Fibroblast of skin of abdomen (primary cell): Measurements from ENCODE around the gene PIEZO2.
"Not testable (repeated sequence)": the region's sequence is repeated elsewhere in the genome, so short reads cannot be mapped to it uniquely, and the experiment has no call there.

Experiments
- DNase-seq: peaks from one replicate; pipeline ENCODE4 v3.0.0-alpha.2; 2013

PIEZO2 gene

GRCh38 chr18:11148680-11149440 lies 509 bp downstream of the PIEZO2 start:
- DNase-seq: no peak

- no peak for DNase-seq
These were observed 1.2 kb downstream of the PIEZO2 start for GRCh38 chr18:11147962-11148679.

- DNase-seq: no peak
These were observed 1.9 kb downstream of the PIEZO2 start for GRCh38 chr18:11147371-11147951.

GRCh38 chr18:11146947-11147345 lies 2.4 kb downstream of the PIEZO2 start:
- no peak for DNase-seq

GRCh38 chr18:11146238-11146946 lies 3.0 kb downstream of the PIEZO2 start:
- no peak for DNase-seq

- no peak for DNase-seq
These were observed 3.8 kb downstream of the PIEZO2 start for GRCh38 chr18:11145413-11146191.

- no peak for DNase-seq
These were observed 12.0 kb downstream of the PIEZO2 start for GRCh38 chr18:11137400-11137799.

- DNase-seq: no peak
These were observed 13.1 kb downstream of the PIEZO2 start for GRCh38 chr18:11136241-11136640.

- DNase-seq: no peak
These were observed 14.4 kb downstream of the PIEZO2 start for GRCh38 chr18:11134940-11135339.

- DNase-seq: not testable (repeated sequence)
These were observed 20.3 kb downstream of the PIEZO2 start for GRCh38 chr18:11129059-11129458.

GRCh38 chr18:11125492-11126315 lies 23.7 kb downstream of the PIEZO2 start:
- no peak for DNase-seq

- no peak for DNase-seq
These were observed 25.3 kb downstream of the PIEZO2 start for GRCh38 chr18:11124054-11124453.

GRCh38 chr18:11121443-11121849 lies 27.9 kb downstream of the PIEZO2 start:
- DNase-seq: peak; percentile 28

- DNase-seq: peak; percentile 48
These were observed 29.3 kb downstream of the PIEZO2 start for GRCh38 chr18:11119959-11120587.

GRCh38 chr18:11119550-11119949 lies 29.8 kb downstream of the PIEZO2 start:
- peak; percentile 6 for DNase-seq

GRCh38 chr18:11118051-11118766 lies 31.2 kb downstream of the PIEZO2 start:
- DNase-seq: no peak

- peak; percentile 74 for DNase-seq
These were observed 34.1 kb downstream of the PIEZO2 start for GRCh38 chr18:11115276-11115675.

- DNase-seq: no peak
These were observed 34.7 kb downstream of the PIEZO2 start for GRCh38 chr18:11114653-11115052.

GRCh38 chr18:11113937-11114336 lies 35.4 kb downstream of the PIEZO2 start:
- DNase-seq: no peak

- DNase-seq: no peak
These were observed 36.3 kb downstream of the PIEZO2 start for GRCh38 chr18:11113046-11113548.
